ENCODE results near the gene NEK7.
"Not testable (repeated sequence)": the region's sequence is repeated elsewhere in the genome, so short reads cannot be mapped to it uniquely, and the experiment has no call there.

NEK7 gene

DNA sequence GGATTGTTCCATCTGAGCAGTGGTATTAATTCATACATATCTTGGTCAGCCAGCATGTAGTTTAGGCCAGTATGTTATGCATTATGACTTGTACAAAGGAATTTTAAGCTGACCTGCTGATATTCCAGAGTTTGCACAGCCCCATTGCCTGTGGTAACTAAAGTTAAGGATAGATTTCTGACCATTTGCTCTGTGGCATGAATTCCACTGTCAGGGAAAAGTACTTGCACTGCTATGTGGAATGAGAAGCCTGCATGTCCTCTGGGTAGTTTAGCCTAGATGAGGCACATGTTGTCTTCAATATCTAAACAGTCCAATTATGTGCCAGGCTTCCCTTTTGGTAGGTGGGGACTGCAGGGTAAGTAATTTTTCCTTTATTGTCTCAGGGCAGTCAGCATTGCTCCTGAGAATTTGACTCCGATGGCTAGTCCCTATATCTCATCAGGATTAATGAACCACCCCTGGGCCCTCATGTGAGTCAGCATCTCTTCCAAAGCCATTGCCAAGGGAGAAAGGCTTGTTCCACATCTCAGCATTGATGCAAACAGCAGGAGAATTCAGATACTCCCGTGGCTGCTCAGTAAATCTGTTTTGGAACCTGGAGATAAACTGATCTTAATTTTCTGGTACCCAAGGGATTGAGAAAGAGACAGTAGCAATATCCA lies 30.2 kb downstream of the NEK7 start:
- TF ChIP-seq, protein P1, sequence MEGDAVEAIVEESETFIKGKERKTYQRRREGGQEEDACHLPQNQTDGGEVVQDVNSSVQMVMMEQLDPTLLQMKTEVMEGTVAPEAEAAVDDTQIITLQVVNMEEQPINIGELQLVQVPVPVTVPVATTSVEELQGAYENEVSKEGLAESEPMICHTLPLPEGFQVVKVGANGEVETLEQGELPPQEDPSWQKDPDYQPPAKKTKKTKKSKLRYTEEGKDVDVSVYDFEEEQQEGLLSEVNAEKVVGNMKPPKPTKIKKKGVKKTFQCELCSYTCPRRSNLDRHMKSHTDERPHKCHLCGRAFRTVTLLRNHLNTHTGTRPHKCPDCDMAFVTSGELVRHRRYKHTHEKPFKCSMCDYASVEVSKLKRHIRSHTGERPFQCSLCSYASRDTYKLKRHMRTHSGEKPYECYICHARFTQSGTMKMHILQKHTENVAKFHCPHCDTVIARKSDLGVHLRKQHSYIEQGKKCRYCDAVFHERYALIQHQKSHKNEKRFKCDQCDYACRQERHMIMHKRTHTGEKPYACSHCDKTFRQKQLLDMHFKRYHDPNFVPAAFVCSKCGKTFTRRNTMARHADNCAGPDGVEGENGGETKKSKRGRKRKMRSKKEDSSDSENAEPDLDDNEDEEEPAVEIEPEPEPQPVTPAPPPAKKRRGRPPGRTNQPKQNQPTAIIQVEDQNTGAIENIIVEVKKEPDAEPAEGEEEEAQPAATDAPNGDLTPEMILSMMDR (IDR thresholded peaks at IDR 0.05; ENCODE audit: low read depth, low read length, missing control alignments), result no peak
- DNase-seq (ENCODE audit: low read depth), result no peak
- no peak overlapping the region for H3K4me3 ChIP-seq (ENCODE audit: low read depth, low read length)

DNA sequence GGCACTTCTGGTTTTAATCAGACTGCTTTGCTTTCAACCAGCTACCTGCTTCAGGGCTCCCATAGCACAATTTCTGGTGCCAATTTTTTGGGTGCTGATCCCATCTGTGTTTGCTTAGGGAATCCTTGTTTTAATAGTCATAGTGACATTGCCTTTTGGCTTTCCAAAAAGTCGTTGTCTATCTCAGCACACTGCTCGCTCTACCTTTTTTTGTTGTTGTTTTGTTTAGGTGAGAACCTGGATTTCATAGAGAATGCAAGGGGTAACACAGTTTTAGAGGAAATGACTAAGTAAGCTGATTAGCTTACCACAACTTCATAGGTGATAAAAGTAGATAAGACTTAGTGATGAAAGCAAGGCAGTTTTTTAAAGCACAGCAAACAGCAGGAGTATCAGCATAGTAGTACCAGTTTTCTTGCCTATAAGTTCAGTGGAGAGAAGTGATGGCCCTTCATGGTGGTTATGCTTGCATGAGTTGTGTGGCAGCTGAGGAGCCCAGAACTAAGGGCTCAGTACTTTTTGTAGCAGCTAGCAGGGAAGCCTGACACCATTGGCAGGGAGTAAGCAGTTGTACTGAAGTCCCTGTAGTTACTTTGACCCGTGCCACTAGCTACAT lies 31.3 kb downstream of the NEK7 start:
- no peak for DNase-seq (ENCODE audit: low read depth)
- TF ChIP-seq, protein P1 (IDR thresholded peaks at IDR 0.05; ENCODE audit: low read depth, low read length, missing control alignments), result no peak
- no peak overlapping the region for H3K4me3 ChIP-seq (ENCODE audit: low read depth, low read length)

DNA sequence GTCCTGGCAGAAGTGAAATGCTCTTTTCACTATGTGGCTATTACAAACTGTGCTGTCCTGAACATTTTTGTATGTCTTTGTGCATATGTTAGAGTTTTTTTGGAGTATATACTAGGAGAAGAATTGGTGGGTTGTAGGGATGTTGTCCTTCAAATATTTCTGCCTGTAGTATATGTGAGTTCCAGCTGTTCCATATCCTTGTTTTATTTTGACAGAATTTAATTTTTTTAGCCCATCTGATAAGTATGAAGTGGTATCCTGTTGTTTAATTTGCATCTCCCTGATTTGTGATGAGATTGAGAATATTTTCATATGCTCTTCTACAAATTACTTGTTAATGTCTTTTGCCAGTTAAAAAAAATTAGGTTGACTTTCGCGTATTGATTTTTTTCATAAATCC lies 34.3 kb downstream of the NEK7 start:
- H3K4me3 ChIP-seq (ENCODE audit: low read depth, low read length), result no peak overlapping the region
- DNase-seq (ENCODE audit: low read depth), result no peak
- TF ChIP-seq, protein P1 (IDR thresholded peaks at IDR 0.05; ENCODE audit: low read depth, low read length, missing control alignments), result no peak

DNA sequence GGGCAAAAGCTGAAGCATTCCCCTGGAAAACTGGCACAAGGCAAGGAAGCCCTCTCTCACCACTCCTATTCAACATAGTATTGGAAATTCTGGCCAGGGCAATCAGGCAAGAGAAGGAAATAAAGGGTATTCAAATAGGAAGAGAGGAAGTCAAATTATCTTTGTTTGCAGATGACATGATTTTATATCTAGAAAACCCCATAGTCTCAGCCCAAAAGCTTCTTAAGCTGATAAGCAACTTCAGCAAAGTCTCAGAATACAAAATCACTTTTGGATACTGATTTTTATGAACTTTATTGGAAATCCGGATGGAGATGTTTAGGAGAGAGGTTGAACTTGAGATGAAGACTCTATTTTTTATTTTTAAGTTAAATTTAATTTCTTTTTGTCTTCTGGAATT lies 37.1 kb downstream of the NEK7 start:
- not testable (repeated sequence) for DNase-seq (ENCODE audit: low read depth); H3K4me3 ChIP-seq (ENCODE audit: low read depth, low read length)

DNA sequence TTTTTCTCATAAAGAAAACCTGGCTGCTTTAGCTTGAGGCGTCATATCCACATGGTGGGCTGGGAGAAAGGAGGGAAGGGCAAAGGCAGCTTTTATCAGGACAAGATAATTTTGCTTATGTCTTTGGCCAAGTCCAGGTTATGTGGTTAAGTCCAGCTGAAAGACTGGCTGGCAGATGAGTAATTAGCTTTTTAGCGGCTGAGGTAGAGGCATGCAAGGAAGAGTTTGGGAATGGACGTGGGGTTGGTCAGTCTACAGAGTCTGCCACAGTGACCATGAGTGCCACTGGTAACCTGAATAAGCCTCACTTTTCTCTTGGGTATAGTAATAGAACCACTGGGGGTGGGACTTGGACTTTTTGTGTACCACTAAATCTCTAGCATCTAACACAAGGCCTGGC lies 39.8 kb downstream of the NEK7 start:
- DNase-seq (ENCODE audit: low read depth), result no peak
- no peak overlapping the region for H3K4me3 ChIP-seq (ENCODE audit: low read depth, low read length)
- TF ChIP-seq, protein P1 (IDR thresholded peaks at IDR 0.05; ENCODE audit: low read depth, low read length, missing control alignments), result no peak

DNA sequence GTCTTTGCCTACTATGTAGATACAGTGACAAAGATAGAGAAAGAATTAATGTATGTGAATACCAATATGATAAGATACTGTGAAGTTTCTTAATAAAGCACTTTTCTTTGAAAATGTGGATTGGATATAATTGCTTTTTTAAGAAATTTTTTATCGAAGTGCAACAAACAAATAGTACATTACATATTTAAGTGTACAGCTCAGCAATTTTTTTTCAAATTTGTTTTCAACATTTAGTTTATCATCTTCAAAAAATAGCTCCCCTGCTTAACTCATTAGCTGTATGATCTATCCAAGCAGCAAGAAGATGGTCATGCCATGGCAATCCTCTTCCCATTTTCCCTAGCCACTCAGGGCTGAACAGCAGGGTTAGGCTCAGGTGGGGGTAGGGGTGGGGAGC lies 40.5 kb downstream of the NEK7 start:
- DNase-seq (ENCODE audit: low read depth), result no peak
- TF ChIP-seq, protein P1 (IDR thresholded peaks at IDR 0.05; ENCODE audit: low read depth, low read length, missing control alignments), result no peak
- no peak overlapping the region for H3K4me3 ChIP-seq (ENCODE audit: low read depth, low read length)

DNA sequence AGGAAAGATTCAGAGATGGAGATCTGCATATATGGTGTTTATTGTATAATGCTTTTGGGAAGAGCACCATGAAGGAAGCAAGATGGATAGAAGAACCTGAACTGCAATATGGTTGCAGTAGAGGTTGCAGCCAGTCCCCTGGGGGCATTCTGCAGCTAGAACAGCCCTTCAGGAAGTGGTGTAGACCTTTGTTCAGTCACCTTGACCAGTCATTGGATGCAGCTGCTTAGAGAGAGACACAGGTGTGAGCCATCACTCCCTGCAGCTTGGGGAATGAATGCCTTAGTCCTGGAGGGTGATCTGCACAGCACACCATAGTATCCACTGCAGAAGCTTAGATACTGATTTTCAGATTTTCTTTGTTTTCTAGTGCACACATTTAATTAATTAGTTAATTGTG lies 42.3 kb downstream of the NEK7 start:
- DNase-seq (ENCODE audit: low read depth), result no peak
- no peak overlapping the region for H3K4me3 ChIP-seq (ENCODE audit: low read depth, low read length)
- TF ChIP-seq, protein P1 (IDR thresholded peaks at IDR 0.05; ENCODE audit: low read depth, low read length, missing control alignments), result no peak
